Epithelial cell of prostate (primary cell): ENCODE results near the gene DDT.
"Not testable (repeated sequence)": the region's sequence is repeated elsewhere in the genome, so short reads cannot be mapped to it uniquely, and the experiment has no call there.

Source experiments
- DNase-seq: peaks from one replicate; pipeline ENCODE4 v3.0.0-alpha.2; 2011; ENCODE audit warnings: low read depth, low spot score
- H3K27ac ChIP-seq: fragments of 450-650 bp; 2 replicates; pipeline ENCODE4 v1.5.1; 2017; ENCODE audit warnings: mild to moderate bottlenecking

Gene DDT

GRCh38 chr22:23954193-23954990 is 19.8 kb downstream of the DDT start:
- H3K27ac ChIP-seq, DNase-seq: not testable (repeated sequence)

- DNase-seq, H3K27ac ChIP-seq: not testable (repeated sequence)
Observed at GRCh38 chr22:23953485-23953884, 20.8 kb downstream of the DDT start.

DNA sequence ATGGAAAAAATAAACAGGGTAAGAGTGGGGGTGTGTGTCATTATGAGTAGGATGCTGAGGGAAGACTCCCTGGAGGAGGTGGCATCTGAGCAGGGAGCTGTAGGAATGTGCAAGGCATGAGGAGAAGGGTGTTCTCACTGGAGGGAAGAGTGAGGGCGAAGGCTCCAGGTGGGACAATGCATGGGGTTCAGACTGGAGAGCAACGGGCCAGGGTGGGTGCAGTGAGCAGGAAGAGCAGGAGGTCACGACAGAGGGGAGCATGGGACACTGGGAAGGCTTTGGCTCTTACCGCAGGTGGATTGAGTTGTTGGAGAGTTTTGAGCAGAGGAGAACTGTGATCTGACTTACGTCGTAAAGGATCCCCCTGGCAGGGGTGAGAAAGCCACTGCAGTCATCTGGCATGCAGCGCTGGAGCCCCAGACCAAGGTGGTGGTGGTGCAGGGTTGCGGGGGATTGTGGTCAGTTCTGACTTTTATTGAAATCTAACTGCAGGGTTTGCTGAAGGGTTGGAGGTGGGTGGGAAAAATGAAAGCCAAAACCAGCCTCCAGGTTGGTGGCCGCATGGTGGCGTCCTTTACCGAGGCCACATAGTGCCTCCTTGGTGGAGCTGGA is 21.3 kb downstream of the DDT start:
- DNase-seq, H3K27ac ChIP-seq: not testable (repeated sequence)

- H3K27ac ChIP-seq, DNase-seq: not testable (repeated sequence)
Observed at GRCh38 chr22:23951383-23951782, 22.9 kb downstream of the DDT start.

GRCh38 chr22:23949764-23950163 is 24.5 kb downstream of the DDT start:
- DNase-seq, H3K27ac ChIP-seq: not testable (repeated sequence)

DNA sequence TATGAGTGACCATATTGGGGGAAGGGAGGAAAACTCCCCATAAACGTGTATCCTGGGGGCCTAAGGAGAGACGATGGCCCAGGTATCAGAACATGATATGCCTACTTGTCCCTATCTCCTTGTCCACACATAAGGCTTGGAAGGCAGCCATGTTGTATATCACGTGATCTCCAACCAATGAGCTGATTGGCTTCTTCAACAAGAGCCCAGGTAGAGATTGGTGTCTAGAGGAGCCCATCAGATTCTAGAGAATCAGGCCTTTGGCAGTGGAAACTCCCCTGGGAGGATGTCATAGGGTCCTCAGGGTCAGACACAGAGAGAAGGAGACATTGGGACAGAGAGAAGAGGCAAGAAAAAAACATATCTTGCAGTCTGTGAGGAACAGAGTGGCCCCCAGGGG is 26.9 kb downstream of the DDT start:
- DNase-seq, H3K27ac ChIP-seq: not testable (repeated sequence)

DNA sequence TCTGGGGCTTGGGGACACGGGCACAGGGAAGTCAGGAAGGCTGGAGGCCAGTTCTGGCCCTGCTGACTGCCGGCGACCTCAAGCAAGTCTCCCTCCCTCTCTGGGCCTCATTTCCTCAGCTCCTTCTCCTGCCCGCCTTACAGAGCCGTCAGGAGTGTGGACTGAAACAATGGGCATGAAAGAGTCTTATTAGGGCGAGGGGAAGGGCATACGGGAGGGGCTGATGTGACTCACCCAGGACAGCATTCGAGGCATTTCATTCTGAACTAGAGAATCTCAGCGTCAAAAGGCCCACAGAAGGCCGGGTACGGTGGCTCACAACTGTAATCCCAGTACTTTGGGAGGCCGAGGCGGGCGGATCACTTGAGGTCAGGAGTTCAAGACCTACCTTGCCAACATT is 34.1 kb downstream of the DDT start:
- not testable (repeated sequence) for DNase-seq, H3K27ac ChIP-seq

- no peak overlapping the region for H3K27ac ChIP-seq
- no peak for DNase-seq
Observed at GRCh38 chr22:23939017-23939357, 35.3 kb downstream of the DDT start.

- H3K27ac ChIP-seq, result no peak overlapping the region
- no peak for DNase-seq
Observed at GRCh38 chr22:23938328-23939016, 35.8 kb downstream of the DDT start.

DNA sequence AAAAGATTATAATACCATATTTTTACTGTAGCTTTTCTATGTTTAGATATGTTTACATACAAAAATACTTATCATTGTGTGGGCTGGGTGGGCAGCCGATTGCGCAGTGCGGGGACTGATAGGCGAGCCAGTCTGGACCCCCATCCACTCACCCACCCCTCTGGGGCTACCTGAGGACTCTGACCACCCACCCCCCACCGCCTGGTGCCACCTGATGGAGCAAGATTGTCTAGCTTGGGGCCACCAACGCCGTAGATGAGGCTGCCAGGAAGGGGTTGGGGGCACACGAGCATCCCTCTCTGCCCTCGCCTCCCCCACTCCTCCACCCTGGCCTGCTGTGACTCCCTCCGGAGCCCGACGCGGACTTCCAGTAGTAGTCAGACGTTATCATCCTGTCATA is 47.7 kb downstream of the DDT start:
- DNase-seq, result no peak
- H3K27ac ChIP-seq, result no peak overlapping the region

GRCh38 chr22:23925020-23925606 is 49.1 kb downstream of the DDT start:
- no peak overlapping the region for H3K27ac ChIP-seq
- DNase-seq, result no peak

- H3K27ac ChIP-seq, result no peak overlapping the region
Observed at GRCh38 chr22:23922921-23923320, 51.3 kb downstream of the DDT start.

GRCh38 chr22:23921586-23922201 is 52.5 kb downstream of the DDT start:
- DNase-seq, H3K27ac ChIP-seq: not testable (repeated sequence)

More at GRCh38 chr22:23922921-23923320, 51.3 kb downstream of the DDT start:
- no peak for DNase-seq
